ENCODE results near the gene FAM184A. TPM values are rescaled to one million over a fixed set of nuclear protein-coding genes. Genes with fewer than 3 reads are reported as not detected.

Gene FAM184A
- total and polyA plus RNA-seq, 2 experiments from 2014 or later, result 4.8 to 13.7 TPM

DNA sequence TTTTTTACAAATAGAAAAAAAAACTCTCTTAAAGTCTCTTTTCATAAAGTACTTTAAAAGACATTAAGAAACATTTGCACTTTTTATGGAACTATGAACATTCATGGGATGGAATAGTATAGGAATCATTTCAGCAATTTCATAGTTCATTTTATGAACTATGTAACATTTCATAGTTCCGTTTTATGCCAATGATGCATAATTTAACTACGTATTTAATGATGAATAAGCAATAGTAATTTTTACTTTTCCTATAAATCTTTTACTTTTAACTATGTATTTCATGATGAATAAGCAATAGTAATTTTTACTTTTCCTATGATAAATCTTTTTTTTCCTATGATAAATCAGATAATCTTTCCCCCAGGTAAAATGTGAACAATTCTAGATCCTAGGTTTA, 47.7 kb downstream of the FAM184A start:
- Histone ChIP-seq H3K27me3 (no peaks in the 10 kb centered on the region), H3K9me3 (ENCODE audit: low read depth) (no peaks in the 10 kb centered on the region), H3K36me3 (no peaks in the 10 kb centered on the region), H3K4me3 (no peak overlapping the region), H3K4me1 (ENCODE audit: low read depth) (peaks cover 15% of the 10 kb centered on the region), H3K27ac (no peak overlapping the region)
- TF ChIP-seq, protein P1, sequence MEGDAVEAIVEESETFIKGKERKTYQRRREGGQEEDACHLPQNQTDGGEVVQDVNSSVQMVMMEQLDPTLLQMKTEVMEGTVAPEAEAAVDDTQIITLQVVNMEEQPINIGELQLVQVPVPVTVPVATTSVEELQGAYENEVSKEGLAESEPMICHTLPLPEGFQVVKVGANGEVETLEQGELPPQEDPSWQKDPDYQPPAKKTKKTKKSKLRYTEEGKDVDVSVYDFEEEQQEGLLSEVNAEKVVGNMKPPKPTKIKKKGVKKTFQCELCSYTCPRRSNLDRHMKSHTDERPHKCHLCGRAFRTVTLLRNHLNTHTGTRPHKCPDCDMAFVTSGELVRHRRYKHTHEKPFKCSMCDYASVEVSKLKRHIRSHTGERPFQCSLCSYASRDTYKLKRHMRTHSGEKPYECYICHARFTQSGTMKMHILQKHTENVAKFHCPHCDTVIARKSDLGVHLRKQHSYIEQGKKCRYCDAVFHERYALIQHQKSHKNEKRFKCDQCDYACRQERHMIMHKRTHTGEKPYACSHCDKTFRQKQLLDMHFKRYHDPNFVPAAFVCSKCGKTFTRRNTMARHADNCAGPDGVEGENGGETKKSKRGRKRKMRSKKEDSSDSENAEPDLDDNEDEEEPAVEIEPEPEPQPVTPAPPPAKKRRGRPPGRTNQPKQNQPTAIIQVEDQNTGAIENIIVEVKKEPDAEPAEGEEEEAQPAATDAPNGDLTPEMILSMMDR (IDR thresholded peaks at IDR 0.05; ENCODE audit: low read depth, low read length), result no peak
- no peak for DNase-seq (ENCODE audit: low read depth in 1 of 2, low spot score in 1 of 2)

DNA sequence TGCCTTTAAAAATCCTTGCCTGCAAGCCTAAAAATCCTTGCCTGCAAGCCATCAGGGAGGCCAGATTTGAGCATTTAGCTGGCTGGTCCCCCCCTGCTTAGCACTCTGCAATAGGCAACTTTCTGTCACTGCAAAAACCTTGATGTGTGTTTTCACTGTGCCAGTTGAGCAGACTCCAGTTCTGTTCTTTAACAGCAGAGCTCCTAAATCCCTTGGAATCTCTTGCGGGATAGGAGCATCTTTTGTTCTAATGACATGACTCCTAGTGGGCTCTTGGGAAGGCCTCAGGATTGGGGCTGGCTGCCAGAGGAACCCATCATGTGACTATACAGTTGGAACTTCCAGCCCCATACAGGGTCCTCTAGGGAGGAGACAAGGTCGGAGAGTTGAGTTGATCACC, 50.4 kb downstream of the FAM184A start:
- H3K27ac ChIP-seq, result no peak overlapping the region
- H3K4me3 ChIP-seq, result no peak overlapping the region
- no peaks in the 10 kb centered on the region for H3K36me3 ChIP-seq
- TF ChIP-seq, protein P1 (IDR thresholded peaks at IDR 0.05; ENCODE audit: low read depth, low read length), result no peak
- peaks cover 9% of the 10 kb centered on the region for H3K4me1 ChIP-seq (ENCODE audit: low read depth)
- H3K27me3 ChIP-seq, result no peaks in the 10 kb centered on the region
- no peaks in the 10 kb centered on the region for H3K9me3 ChIP-seq (ENCODE audit: low read depth)
- no peak for DNase-seq (ENCODE audit: low read depth in 1 of 2, low spot score in 1 of 2)

DNA sequence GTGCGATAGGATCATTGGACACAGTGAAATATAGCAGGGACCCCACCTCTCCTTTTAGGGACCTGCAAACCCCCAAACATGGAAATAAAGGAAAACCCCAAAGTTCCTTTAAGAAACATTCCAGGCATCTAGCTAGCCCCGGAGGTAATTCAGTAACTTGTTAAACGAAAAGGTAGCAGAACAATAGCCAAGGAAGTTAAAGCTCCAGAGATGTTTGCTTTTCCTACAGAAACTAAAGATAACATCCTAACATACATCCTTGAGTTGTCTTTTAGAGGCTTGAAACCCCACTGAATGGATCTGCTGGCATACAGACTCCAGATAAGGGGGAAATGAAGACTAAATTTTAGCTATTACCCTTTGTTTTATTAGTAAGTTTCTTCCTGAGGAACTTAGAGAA, 51.0 kb downstream of the FAM184A start:
- H3K4me3 ChIP-seq, result no peak overlapping the region
- peaks cover 9% of the 10 kb centered on the region for H3K4me1 ChIP-seq (ENCODE audit: low read depth)
- TF ChIP-seq, protein P1 (IDR thresholded peaks at IDR 0.05; ENCODE audit: low read depth, low read length), result no peak
- H3K27ac ChIP-seq, result no peak overlapping the region
- no peaks in the 10 kb centered on the region for H3K36me3 ChIP-seq
- no peaks in the 10 kb centered on the region for H3K27me3 ChIP-seq
- H3K9me3 ChIP-seq (ENCODE audit: low read depth), result no peaks in the 10 kb centered on the region
- DNase-seq (ENCODE audit: low read depth in 1 of 2, low spot score in 1 of 2), result no peak

DNA sequence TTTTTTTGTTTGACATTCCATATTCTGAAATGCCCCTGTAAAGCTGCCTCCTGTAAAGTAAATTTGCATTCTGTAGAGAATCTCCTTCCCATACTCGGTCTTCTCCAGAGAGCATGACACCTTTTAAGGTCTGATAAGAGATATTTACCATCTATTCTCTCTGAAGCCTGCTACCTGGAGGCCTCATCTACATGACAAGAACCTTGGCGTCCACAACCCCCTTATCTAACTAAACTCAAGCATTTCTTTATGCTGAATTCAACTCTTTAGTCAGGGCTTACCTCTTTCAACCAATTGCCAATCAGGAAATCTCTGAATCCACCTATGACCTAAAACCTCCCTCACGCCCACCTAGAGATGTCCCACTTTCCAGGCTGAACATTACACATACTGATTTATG, 51.6 kb downstream of the FAM184A start:
- Histone ChIP-seq H3K27me3 (no peaks in the 10 kb centered on the region), H3K27ac (no peak overlapping the region), H3K9me3 (ENCODE audit: low read depth) (no peaks in the 10 kb centered on the region), H3K4me3 (no peak overlapping the region), H3K4me1 (ENCODE audit: low read depth) (peaks cover 9% of the 10 kb centered on the region), H3K36me3 (no peaks in the 10 kb centered on the region)
- DNase-seq (ENCODE audit: low read depth in 1 of 2, low spot score in 1 of 2), result no peak
- TF ChIP-seq, protein P1 (IDR thresholded peaks at IDR 0.05; ENCODE audit: low read depth, low read length), result no peak

DNA sequence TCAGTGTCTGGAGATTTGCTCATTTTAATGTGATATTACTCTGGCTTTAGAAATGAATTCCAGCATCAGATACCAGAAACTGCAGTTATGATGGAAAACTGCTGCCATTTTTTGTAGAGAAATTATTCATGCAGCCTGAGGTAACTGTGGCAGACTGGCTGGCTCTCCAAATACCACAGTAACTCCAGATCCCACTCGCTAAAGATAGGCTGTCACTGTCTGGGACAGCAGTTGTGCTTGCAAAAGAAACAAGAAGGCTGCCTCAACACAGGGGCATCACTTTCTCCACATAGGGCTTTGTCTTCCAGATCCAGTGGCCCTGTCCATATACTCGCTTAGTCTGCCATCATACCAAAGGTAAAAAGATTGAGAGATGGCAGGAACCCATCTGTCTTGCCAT, 52.7 kb downstream of the FAM184A start:
- H3K36me3 ChIP-seq, result no peaks in the 10 kb centered on the region
- H3K4me1 ChIP-seq (ENCODE audit: low read depth), result peaks cover 9% of the 10 kb centered on the region
- no peak overlapping the region for H3K4me3 ChIP-seq
- DNase-seq (ENCODE audit: low read depth in 1 of 2, low spot score in 1 of 2), result no peak
- TF ChIP-seq, protein P1 (IDR thresholded peaks at IDR 0.05; ENCODE audit: low read depth, low read length), result no peak
- no peak overlapping the region for H3K27ac ChIP-seq
- H3K9me3 ChIP-seq (ENCODE audit: low read depth), result no peaks in the 10 kb centered on the region
- no peaks in the 10 kb centered on the region for H3K27me3 ChIP-seq

DNA sequence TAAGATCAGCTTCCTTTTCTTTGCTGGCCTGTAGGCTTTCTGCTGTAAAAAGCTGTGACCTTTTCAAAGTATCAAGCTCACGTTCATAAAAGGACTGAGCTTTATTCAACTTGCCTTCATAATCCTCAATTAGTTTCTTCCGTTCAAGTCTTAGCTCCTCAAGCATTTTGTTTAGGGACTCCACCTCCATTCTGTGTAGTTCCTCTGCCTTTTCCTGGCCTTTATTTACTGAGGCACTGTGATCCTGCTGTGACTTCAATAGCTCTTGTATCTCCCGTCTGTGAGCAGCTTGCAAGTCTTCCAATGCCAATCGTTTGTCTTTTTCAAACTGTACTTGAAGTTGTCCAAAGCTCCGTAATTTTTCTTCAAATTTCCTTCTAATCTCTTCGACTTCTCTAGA, 54.4 kb downstream of the FAM184A start:
- peaks cover 9% of the 10 kb centered on the region for H3K4me1 ChIP-seq (ENCODE audit: low read depth)
- no peaks in the 10 kb centered on the region for H3K9me3 ChIP-seq (ENCODE audit: low read depth)
- H3K27me3 ChIP-seq, result no peaks in the 10 kb centered on the region
- no peaks in the 10 kb centered on the region for H3K36me3 ChIP-seq
- no peak overlapping the region for H3K27ac ChIP-seq
- no peak for DNase-seq (ENCODE audit: low read depth in 1 of 2, low spot score in 1 of 2)
- TF ChIP-seq, protein P1 (IDR thresholded peaks at IDR 0.05; ENCODE audit: low read depth, low read length), result no peak
- H3K4me3 ChIP-seq, result no peak overlapping the region
